Hematopoietic multipotent progenitor cell treated with erythropoietin and hydrocortisone succinate and interleukin-3 and kit ligand, for 15 days (in vitro differentiated cells): ENCODE measurements around the gene TP53INP2.
A peak's percentile ranks its signal among the peaks of the same experiment; 100 is the strongest.
"Not testable (repeated sequence)": the region's sequence is repeated elsewhere in the genome, so short reads cannot be mapped to it uniquely, and the experiment has no call there.

Experiments used
- DNase-seq: peaks from one replicate; pipeline ENCODE4 v3.0.0-alpha.2; 2015; ENCODE audit warnings: low spot score

The TP53INP2 gene

GRCh38 chr20:34722560-34722959 lies 18.4 kb downstream of the TP53INP2 start:
- DNase-seq = not testable (repeated sequence)

- DNase-seq = no peak
Measured at GRCh38 chr20:34724172-34724571, 20.0 kb downstream of the TP53INP2 start.

GRCh38 chr20:34729416-34729815 lies 25.3 kb downstream of the TP53INP2 start:
- DNase-seq = no peak

- DNase-seq = no peak
Measured at GRCh38 chr20:34732523-34732922, 28.4 kb downstream of the TP53INP2 start.

- no peak for DNase-seq
Measured at GRCh38 chr20:34736106-34736735, 32.1 kb downstream of the TP53INP2 start.

- DNase-seq = no peak
Measured at GRCh38 chr20:34743039-34743438, 38.9 kb downstream of the TP53INP2 start.

- DNase-seq = no peak
Measured at GRCh38 chr20:34744340-34744739, 40.2 kb downstream of the TP53INP2 start.

GRCh38 chr20:34744847-34745246 lies 40.7 kb downstream of the TP53INP2 start:
- peak; percentile 34 for DNase-seq

GRCh38 chr20:34746674-34747073 lies 42.5 kb downstream of the TP53INP2 start:
- DNase-seq = no peak

GRCh38 chr20:34747479-34747878 lies 43.3 kb downstream of the TP53INP2 start:
- DNase-seq = no peak

- no peak for DNase-seq
Measured at GRCh38 chr20:34748709-34749108, 44.6 kb downstream of the TP53INP2 start.

- no peak for DNase-seq
Measured at GRCh38 chr20:34750484-34750883, 46.3 kb downstream of the TP53INP2 start.

- no peak for DNase-seq
Measured at GRCh38 chr20:34751453-34751852, 47.3 kb downstream of the TP53INP2 start.

GRCh38 chr20:34753706-34754461 lies 49.7 kb downstream of the TP53INP2 start:
- peak; percentile 11 for DNase-seq

GRCh38 chr20:34754611-34755010 lies 50.5 kb downstream of the TP53INP2 start:
- DNase-seq = no peak

- no peak for DNase-seq
Measured at GRCh38 chr20:34755367-34755766, 51.2 kb downstream of the TP53INP2 start.

GRCh38 chr20:34762031-34762555 lies 57.9 kb downstream of the TP53INP2 start:
- DNase-seq = no peak
